Right cardiac atrium (tissue), 5 donors: ENCODE measurements around the gene VCAN. TPM values are rescaled to one million over a fixed set of nuclear protein-coding genes. Genes with fewer than 3 reads are reported as not detected.
A peak's percentile ranks its signal among the peaks of the same experiment; 100 is the strongest.

Experiments used
- ATAC-seq, 2 donors: fragments of 200-7000 bp; cut with Tn5 transposase; one replicate each; pipeline versions ENCODE4 v1.8.0 to v1.9.1; 2020; ENCODE audit warnings: moderate library complexity in 2 of 2, mild to moderate bottlenecking in 1 of 2
- DNase-seq, 3 donors: peaks; one replicate each; pipeline ENCODE4 v3.0.0-alpha.2; 2020
- H3K27ac ChIP-seq: one replicate; pipeline ENCODE4 v1.5.1; 2013; ENCODE audit warnings: mild to moderate bottlenecking, low read length, control low read depth, moderate library complexity
- H3K27me3 ChIP-seq: one replicate; pipeline ENCODE4 v1.6.1; 2013; ENCODE audit not compliant: control insufficient read depth, insufficient read depth
- H3K4me1 ChIP-seq: one replicate; pipeline ENCODE4 v1.6.1; 2013; ENCODE audit warnings: low read length; ENCODE audit not compliant: control insufficient read depth, insufficient read depth
- H3K4me3 ChIP-seq: one replicate; pipeline ENCODE4 v1.5.1; 2013; ENCODE audit warnings: low read length, control low read depth
- H3K9me3 ChIP-seq: one replicate; pipeline ENCODE4 v1.6.1; 2013; ENCODE audit warnings: low read length; ENCODE audit not compliant: control insufficient read depth
- WGBS: extraction: QIAGEN DNeasy Blood & Tissue Kit; methylation state at CpG from one replicate; pipeline ENCODE4 v1.1.7; 2013; 5-methylcytosine and 5-hydroxymethylcytosine counted together
- intact Hi-C, 4 donors: fragments of 100-400 bp; cut with DNase I; formaldehyde crosslinking; loops; one replicate each; pipeline versions ENCODE4 v1.11.0 to v1.14.0; 2022 to 2023
- polyA plus RNA-seq: library from polyadenylated mRNA; stranded (reverse); fragments of 200-250 nt; gene quantifications from one replicate; pipeline ENCODE4 v1.2.3, GENCODE V29; 2013
- total RNA-seq, 4 donors: library from RNA; stranded (reverse); fragmentation: NEBNext Ultra II Directional; extraction: Animal tissue kit (Norgen Biotek cat#: 25700); gene quantifications; one replicate each; pipeline ENCODE4 v1.2.1, GENCODE V29; 2021
- donor health status: healthy with polysubstance abuse.
- donor health status: DM: no; HTN: yes; CAD: no.
- donor health status: DM: no; HTN: no; CAD: no.
- donor health status: DM: no; HTN: yes; CAD: no; lungs with severe emphysema.
- donor health status: DM: yes; HTN: yes; CAD: no.

VCAN gene
- total and polyA plus RNA-seq, 5 donors: 22.1 to 190 (median 92.0) TPM

- Histone ChIP-seq H3K4me3 (no peak overlapping the region), H3K27me3 (no peaks in the 10 kb centered on the region), H3K4me1 (no peaks in the 10 kb centered on the region), H3K27ac (no peak overlapping the region), H3K9me3 (no peaks in the 10 kb centered on the region)
- intact Hi-C loops: no loop called here
- 87% methylated on average over 1 of the region's 1 CpG for WGBS
- no peak for DNase-seq
- no peak for ATAC-seq
Observed at GRCh38 chr5:83531661-83532060, 60.1 kb downstream of the VCAN start.

DNA sequence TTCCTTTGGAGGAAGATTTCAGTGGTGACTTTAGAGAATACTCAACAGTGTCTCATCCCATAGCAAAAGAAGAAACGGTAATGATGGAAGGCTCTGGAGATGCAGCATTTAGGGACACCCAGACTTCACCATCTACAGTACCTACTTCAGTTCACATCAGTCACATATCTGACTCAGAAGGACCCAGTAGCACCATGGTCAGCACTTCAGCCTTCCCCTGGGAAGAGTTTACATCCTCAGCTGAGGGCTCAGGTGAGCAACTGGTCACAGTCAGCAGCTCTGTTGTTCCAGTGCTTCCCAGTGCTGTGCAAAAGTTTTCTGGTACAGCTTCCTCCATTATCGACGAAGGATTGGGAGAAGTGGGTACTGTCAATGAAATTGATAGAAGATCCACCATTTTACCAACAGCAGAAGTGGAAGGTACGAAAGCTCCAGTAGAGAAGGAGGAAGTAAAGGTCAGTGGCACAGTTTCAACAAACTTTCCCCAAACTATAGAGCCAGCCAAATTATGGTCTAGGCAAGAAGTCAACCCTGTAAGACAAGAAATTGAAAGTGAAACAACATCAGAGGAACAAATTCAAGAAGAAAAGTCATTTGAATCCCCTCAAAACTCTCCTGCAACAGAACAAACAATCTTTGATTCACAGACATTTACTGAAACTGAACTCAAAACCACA is 67.4 kb downstream of the VCAN start:
- no peaks in the 10 kb centered on the region for H3K27me3 ChIP-seq
- no peak overlapping the region for H3K4me3 ChIP-seq
- intact Hi-C loops: no loop called here
- DNase-seq: no peak
- WGBS: 85% methylated on average over 4 of the region's 4 CpGs
- no peak for ATAC-seq
- no peaks in the 10 kb centered on the region for H3K9me3 ChIP-seq
- no peaks in the 10 kb centered on the region for H3K4me1 ChIP-seq
- H3K27ac ChIP-seq: no peak overlapping the region

DNA sequence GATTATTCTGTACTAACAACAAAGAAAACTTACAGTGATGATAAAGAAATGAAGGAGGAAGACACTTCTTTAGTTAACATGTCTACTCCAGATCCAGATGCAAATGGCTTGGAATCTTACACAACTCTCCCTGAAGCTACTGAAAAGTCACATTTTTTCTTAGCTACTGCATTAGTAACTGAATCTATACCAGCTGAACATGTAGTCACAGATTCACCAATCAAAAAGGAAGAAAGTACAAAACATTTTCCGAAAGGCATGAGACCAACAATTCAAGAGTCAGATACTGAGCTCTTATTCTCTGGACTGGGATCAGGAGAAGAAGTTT is 67.9 kb downstream of the VCAN start:
- H3K27me3 ChIP-seq: no peaks in the 10 kb centered on the region
- WGBS: 94% methylated on average over 1 of the region's 1 CpG
- intact Hi-C loops: no loop called here
- DNase-seq (no peak), ATAC-seq (no peak)
- H3K4me1 ChIP-seq: no peaks in the 10 kb centered on the region
- no peak overlapping the region for H3K4me3 ChIP-seq
- no peaks in the 10 kb centered on the region for H3K9me3 ChIP-seq
- no peak overlapping the region for H3K27ac ChIP-seq

DNA sequence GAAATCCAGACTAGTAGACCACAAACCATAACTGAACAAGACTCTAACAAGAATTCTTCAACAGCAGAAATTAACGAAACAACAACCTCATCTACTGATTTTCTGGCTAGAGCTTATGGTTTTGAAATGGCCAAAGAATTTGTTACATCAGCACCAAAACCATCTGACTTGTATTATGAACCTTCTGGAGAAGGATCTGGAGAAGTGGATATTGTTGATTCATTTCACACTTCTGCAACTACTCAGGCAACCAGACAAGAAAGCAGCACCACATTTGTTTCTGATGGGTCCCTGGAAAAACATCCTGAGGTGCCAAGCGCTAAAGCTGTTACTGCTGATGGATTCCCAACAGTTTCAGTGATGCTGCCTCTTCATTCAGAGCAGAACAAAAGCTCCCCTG is 68.6 kb downstream of the VCAN start:
- DNase-seq: peak in 1 of 3 donors; percentile 16
- no peak overlapping the region for H3K4me3 ChIP-seq
- WGBS: 76% methylated on average over 2 of the region's 2 CpGs
- ATAC-seq: peak in 1 of 2 donors; percentile 55
- intact Hi-C loops: no loop called here
- no peak overlapping the region for H3K27ac ChIP-seq
- no peaks in the 10 kb centered on the region for H3K4me1 ChIP-seq
- H3K27me3 ChIP-seq: no peaks in the 10 kb centered on the region
- H3K9me3 ChIP-seq: no peaks in the 10 kb centered on the region

GRCh38 chr5:83540783-83541182 is 69.2 kb downstream of the VCAN start:
- ATAC-seq: peak in 1 of 2 donors; percentile 36
- Histone ChIP-seq H3K27ac (no peak overlapping the region), H3K27me3 (no peaks in the 10 kb centered on the region)

GRCh38 chr5:83542839-83543238 is 71.3 kb downstream of the VCAN start:
- WGBS: 85% methylated on average over 1 of the region's 1 CpG
- ATAC-seq (no peak), DNase-seq (no peak)
- Histone ChIP-seq H3K9me3 (no peaks in the 10 kb centered on the region), H3K27me3 (no peaks in the 10 kb centered on the region), H3K27ac (no peak overlapping the region), H3K4me1 (no peaks in the 10 kb centered on the region), H3K4me3 (no peak overlapping the region)
- intact Hi-C loops: no loop called here

More at GRCh38 chr5:83540783-83541182, 69.2 kb downstream of the VCAN start:
- intact Hi-C loops: no loop called here
- Histone ChIP-seq H3K4me3 (no peak overlapping the region), H3K9me3 (no peaks in the 10 kb centered on the region), H3K4me1 (no peaks in the 10 kb centered on the region)
- no peak for DNase-seq
- 67% methylated on average over 3 of the region's 3 CpGs for WGBS

GRCh38 chr5:83543898-83544297 is 72.4 kb downstream of the VCAN start:
- H3K4me1 ChIP-seq: no peaks in the 10 kb centered on the region
- intact Hi-C loops: no loop called here
- 63% methylated on average over 6 of the region's 6 CpGs for WGBS
- ATAC-seq (no peak), DNase-seq (no peak)
- no peak overlapping the region for H3K27ac ChIP-seq
- no peak overlapping the region for H3K4me3 ChIP-seq
- no peaks in the 10 kb centered on the region for H3K9me3 ChIP-seq
- no peaks in the 10 kb centered on the region for H3K27me3 ChIP-seq

- H3K27ac ChIP-seq: no peak overlapping the region
- intact Hi-C loops: no loop called here
- H3K4me3 ChIP-seq: no peak overlapping the region
- DNase-seq (no peak), ATAC-seq (no peak)
- H3K27me3 ChIP-seq: no peaks in the 10 kb centered on the region
- H3K4me1 ChIP-seq: no peaks in the 10 kb centered on the region
- WGBS: 81% methylated on average over 1 of the region's 1 CpG
- no peaks in the 10 kb centered on the region for H3K9me3 ChIP-seq
Observed at GRCh38 chr5:83547161-83547560, 75.6 kb downstream of the VCAN start.

DNA sequence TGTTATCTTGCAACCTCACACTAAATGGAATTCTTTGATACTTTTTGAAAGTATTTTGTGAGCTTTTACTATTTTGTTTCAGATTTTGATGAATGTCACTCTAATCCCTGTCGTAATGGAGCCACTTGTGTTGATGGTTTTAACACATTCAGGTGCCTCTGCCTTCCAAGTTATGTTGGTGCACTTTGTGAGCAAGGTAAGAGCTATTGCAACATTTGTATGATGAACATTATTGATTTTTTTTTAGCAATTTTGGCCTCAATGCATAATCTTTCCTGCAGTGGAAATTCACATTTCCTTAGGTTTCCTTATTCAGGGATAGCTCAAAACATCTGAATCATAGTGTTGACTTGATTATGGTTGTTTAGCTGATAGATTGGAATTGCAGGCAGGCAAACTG is 76.3 kb downstream of the VCAN start:
- WGBS: 94% methylated on average over 1 of the region's 1 CpG
- H3K27ac ChIP-seq: no peak overlapping the region
- DNase-seq (no peak), ATAC-seq (no peak)
- intact Hi-C loops: no loop called here
- no peak overlapping the region for H3K4me3 ChIP-seq
- no peaks in the 10 kb centered on the region for H3K4me1 ChIP-seq
- no peaks in the 10 kb centered on the region for H3K27me3 ChIP-seq
- no peaks in the 10 kb centered on the region for H3K9me3 ChIP-seq

DNA sequence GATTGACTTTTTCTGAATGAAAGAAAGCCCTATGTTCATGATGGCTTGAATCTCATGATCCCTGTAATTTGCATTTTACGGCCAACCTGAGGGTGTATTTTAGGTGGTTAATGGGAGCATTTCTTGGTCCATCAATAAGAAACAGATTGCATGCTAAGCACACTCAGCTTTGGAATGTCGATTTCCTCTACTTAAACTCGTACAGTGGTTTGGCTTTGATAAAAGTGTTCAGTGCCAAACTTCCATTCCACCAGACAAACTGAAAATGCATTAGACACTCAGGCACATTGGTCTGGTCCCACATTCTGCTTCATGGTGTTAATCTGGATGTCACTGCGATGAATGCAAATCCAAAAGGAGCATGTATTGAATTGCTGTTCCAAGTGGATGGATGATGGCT is 77.0 kb downstream of the VCAN start:
- no peaks in the 10 kb centered on the region for H3K27me3 ChIP-seq
- DNase-seq (no peak), ATAC-seq (no peak)
- intact Hi-C loops: no loop called here
- H3K4me1 ChIP-seq: no peaks in the 10 kb centered on the region
- H3K27ac ChIP-seq: no peak overlapping the region
- no peak overlapping the region for H3K4me3 ChIP-seq
- 50% methylated on average over 4 of the region's 4 CpGs for WGBS
- H3K9me3 ChIP-seq: no peaks in the 10 kb centered on the region

DNA sequence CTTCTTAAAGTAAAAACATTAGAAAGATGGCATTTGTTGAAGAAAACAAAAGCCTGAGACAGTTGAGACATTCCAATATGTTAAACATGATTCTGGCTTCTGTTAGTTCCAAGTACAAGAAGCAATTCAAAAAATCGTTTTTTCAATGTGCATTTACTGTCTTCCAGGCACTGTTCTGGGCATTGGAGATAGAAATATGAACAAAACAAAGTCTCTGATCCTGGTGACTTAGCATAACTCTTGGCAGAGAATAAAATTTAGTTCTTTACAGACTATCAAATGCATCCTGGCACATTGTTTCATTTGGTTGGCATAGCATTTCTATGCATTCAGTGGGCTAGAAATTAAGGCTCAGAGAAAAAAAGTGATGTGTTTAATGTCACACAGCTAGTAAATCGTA is 77.5 kb downstream of the VCAN start:
- no peaks in the 10 kb centered on the region for H3K9me3 ChIP-seq
- H3K27me3 ChIP-seq: no peaks in the 10 kb centered on the region
- no peak overlapping the region for H3K4me3 ChIP-seq
- intact Hi-C loops: no loop called here
- H3K4me1 ChIP-seq: no peaks in the 10 kb centered on the region
- ATAC-seq: no peak
- WGBS: 38% methylated on average over 2 of the region's 2 CpGs
- no peak for DNase-seq
- no peak overlapping the region for H3K27ac ChIP-seq

- H3K27me3 ChIP-seq: no peaks in the 10 kb centered on the region
- H3K4me3 ChIP-seq: no peak overlapping the region
- intact Hi-C loops: no loop called here
- DNase-seq: no peak
- no peaks in the 10 kb centered on the region for H3K9me3 ChIP-seq
- H3K4me1 ChIP-seq: no peaks in the 10 kb centered on the region
- 58% methylated on average over 5 of the region's 5 CpGs for WGBS
- ATAC-seq: no peak
- H3K27ac ChIP-seq: no peak overlapping the region
Observed at GRCh38 chr5:83549674-83550073, 78.1 kb downstream of the VCAN start.
